Measurements from ENCODE around the gene PI16.

GRCh38 chr6:36964908-36965307, 10.4 kb downstream of the PI16 start:
- TF ChIP-seq CTCF (CRISPR knock-in tag; IDR thresholded peaks at IDR 0.05) = no peak
- TF ChIP-seq CEBPB (IDR thresholded peaks at IDR 0.05; ENCODE audit: borderline replicate concordance, low read depth, low read length) = no peak
- TF ChIP-seq CHD2 (IDR thresholded peaks at IDR 0.05; ENCODE audit: low read depth, low read length) = no peak
- no peak for TF ChIP-seq BHLHE40 (IDR thresholded peaks at IDR 0.05; ENCODE audit: low read length)
- TF ChIP-seq, protein P1, sequence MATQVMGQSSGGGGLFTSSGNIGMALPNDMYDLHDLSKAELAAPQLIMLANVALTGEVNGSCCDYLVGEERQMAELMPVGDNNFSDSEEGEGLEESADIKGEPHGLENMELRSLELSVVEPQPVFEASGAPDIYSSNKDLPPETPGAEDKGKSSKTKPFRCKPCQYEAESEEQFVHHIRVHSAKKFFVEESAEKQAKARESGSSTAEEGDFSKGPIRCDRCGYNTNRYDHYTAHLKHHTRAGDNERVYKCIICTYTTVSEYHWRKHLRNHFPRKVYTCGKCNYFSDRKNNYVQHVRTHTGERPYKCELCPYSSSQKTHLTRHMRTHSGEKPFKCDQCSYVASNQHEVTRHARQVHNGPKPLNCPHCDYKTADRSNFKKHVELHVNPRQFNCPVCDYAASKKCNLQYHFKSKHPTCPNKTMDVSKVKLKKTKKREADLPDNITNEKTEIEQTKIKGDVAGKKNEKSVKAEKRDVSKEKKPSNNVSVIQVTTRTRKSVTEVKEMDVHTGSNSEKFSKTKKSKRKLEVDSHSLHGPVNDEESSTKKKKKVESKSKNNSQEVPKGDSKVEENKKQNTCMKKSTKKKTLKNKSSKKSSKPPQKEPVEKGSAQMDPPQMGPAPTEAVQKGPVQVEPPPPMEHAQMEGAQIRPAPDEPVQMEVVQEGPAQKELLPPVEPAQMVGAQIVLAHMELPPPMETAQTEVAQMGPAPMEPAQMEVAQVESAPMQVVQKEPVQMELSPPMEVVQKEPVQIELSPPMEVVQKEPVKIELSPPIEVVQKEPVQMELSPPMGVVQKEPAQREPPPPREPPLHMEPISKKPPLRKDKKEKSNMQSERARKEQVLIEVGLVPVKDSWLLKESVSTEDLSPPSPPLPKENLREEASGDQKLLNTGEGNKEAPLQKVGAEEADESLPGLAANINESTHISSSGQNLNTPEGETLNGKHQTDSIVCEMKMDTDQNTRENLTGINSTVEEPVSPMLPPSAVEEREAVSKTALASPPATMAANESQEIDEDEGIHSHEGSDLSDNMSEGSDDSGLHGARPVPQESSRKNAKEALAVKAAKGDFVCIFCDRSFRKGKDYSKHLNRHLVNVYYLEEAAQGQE (IDR thresholded peaks at IDR 0.05; ENCODE audit: borderline replicate concordance in 1 of 2, low read depth in 1 of 2, low read length in 2 of 2) = no peak
- TF ChIP-seq POLR2A (IDR thresholded peaks at IDR 0.05; ENCODE audit: insufficient read depth in 1 of 2, low read depth in 2 of 2, low read length in 2 of 2) = no peak
- no peak for TF ChIP-seq MEIS2 (CRISPR knock-in tag; IDR thresholded peaks at IDR 0.05)

Measured in HepG2 (cell line).